Sciatic nerve (tissue), 2 donors: ENCODE measurements around the gene KLC3. TPM values are rescaled to one million over a fixed set of nuclear protein-coding genes. Genes with fewer than 3 reads are reported as not detected.
"Not testable (repeated sequence)": the region's sequence is repeated elsewhere in the genome, so short reads cannot be mapped to it uniquely, and the experiment has no call there.

ENCODE experiments used
- ATAC-seq: fragments of 200-7000 bp; cut with Tn5 transposase; one replicate; pipeline ENCODE4 v1.9.1; 2020; ENCODE audit warnings: mild to moderate bottlenecking, moderate library complexity
- DNase-seq: peaks from one replicate; pipeline ENCODE4 v3.0.0-alpha.2; 2020; ENCODE audit warnings: low spot score
- intact Hi-C: fragments of 100-400 bp; cut with DNase I; formaldehyde crosslinking; loops from one replicate; pipeline ENCODE4 v1.14.2; 2022
- total RNA-seq: library from RNA; stranded (reverse); fragmentation: NEBNext Ultra II Directional; extraction: Animal tissue kit (Norgen Biotek cat#: 25700); gene quantifications from one replicate; pipeline ENCODE4 v1.2.1, GENCODE V29; 2021
- donor health status: DM: no; HTN: no; CAD: no.
- donor health status: DM: no; HTN: no; CAD: no.

Gene KLC3
- total RNA-seq, 1 donor from 2014 or later = not detected

- DNase-seq, ATAC-seq, intact Hi-C loops: not testable (repeated sequence)
Observed at GRCh38 chr19:45312285-45312684, 28.3 kb upstream of the KLC3 start.

DNA sequence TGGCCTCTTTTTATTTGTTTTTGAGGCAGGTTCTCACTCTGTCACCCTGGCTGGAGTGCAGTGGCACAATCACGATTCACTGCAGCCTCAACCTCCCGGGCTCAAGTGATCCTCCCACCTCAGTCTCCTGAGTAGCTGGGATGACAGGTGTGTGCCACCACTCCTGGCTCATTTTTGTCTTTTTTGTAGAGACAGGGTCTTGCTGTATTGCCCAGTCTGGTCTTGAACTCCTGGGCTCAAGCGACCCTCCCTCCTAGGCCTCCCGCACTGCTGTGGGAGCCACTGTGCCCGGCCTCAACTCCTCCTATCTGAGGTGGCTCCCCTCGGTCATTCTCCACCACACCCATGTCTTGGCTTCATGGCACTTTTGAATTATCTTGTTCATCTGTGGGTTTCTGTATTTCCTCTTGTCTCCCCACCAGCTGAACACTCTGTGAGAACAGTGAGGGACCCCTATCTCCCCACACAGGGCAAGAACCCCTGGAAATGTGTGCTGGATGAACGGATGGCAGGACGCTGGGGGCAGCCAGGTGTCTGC, 25.8 kb upstream of the KLC3 start:
- no peak for DNase-seq
- no peak for ATAC-seq
- intact Hi-C loops = no loop called here

- intact Hi-C loops = no loop called here
- DNase-seq = no peak
- ATAC-seq = no peak
Observed at GRCh38 chr19:45315304-45315703, 25.2 kb upstream of the KLC3 start.

- DNase-seq = no peak
- intact Hi-C loops = no loop called here
- no peak for ATAC-seq
Observed at GRCh38 chr19:45320997-45321775, 19.4 kb upstream of the KLC3 start.

DNA sequence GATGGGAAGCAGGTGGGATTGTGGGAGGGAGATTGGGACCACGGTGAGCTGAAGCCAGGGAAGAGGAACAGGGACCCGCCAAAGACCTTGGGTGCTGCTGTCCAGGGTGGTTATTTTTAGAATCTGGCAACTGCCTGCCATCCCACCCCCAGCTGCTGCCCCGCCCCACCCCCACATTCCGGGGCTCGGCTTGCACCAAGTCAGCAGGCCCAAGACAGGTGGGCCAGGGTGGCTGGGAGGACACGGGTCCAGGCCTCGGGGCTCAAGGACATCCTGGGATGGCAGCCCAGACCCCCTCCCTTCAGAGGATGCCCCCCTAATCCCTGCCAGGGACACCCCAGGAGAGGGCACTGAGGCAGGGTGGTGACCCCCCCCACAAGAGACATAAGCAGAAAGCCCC, 18.7 kb upstream of the KLC3 start:
- DNase-seq (no peak), ATAC-seq (no peak)
- intact Hi-C loops = no loop called here

- ATAC-seq = no peak
- intact Hi-C loops = no loop called here
- no peak for DNase-seq
Observed at GRCh38 chr19:45322311-45322710, 18.2 kb upstream of the KLC3 start.

DNA sequence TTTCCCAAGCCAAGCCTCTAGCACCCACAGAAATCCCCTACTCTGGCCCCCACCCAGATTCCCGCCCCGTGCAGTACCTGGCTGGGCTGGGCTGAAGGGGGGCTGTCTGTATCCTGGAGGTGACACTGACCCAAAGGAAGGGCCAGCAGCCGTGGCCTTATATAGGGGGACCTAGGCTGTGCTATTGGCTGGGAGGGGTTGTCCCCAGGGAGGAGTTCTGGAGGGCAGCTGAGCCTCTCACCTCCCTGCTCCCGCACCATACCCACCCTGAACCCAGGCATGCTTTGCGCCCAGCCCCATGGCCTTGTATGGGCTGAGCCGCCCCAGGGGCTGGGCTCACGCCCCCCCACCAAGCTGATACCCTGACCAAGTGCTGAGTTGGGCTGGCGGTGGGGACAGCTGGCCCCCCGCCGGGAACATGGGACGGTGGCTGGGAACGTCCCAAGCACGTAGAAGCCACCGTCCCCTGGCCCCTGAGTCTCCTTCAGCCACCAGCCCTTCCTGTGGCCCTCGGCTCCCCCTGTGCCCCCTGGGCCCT, 17.7 kb upstream of the KLC3 start, which contains the start of gene CKM:
Gene CKM (minus strand): TSS at position 132 of the 538 bp plus-strand sequence. CDS start 3,162 bp downstream, outside the sequence.
- no peak for DNase-seq

DNA sequence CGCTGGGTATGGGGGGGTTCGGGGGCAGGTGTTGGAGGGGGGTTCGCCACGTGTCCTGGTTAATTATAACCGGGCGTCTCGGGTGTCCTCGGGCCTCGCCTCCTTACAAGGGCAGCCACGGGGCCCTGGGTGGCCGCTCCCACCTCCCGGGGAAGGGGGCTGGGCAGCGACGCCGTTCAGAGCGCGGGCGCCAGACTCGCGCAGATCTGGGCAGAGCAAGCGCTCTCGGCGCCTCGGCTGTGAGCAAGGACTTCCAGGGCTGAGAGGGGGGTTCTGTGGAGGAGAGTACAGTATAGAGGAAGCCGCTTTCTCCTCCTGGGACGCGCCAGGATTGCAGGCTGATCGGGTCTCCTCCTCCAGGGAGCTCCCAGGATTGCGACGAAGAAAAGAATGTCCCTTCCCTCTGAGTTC, 16.9 kb upstream of the KLC3 start:
- ATAC-seq = no peak
- no peak for DNase-seq
- intact Hi-C loops = no loop called here

More for the DNA sequence above, 17.7 kb upstream of the KLC3 start, which contains the start of gene CKM:
- intact Hi-C loops = no loop called here
- peak; percentile 21 for ATAC-seq

- intact Hi-C loops = no loop called here
- DNase-seq (no peak), ATAC-seq (no peak)
Observed at GRCh38 chr19:45324349-45324907, 16.1 kb upstream of the KLC3 start.

DNA sequence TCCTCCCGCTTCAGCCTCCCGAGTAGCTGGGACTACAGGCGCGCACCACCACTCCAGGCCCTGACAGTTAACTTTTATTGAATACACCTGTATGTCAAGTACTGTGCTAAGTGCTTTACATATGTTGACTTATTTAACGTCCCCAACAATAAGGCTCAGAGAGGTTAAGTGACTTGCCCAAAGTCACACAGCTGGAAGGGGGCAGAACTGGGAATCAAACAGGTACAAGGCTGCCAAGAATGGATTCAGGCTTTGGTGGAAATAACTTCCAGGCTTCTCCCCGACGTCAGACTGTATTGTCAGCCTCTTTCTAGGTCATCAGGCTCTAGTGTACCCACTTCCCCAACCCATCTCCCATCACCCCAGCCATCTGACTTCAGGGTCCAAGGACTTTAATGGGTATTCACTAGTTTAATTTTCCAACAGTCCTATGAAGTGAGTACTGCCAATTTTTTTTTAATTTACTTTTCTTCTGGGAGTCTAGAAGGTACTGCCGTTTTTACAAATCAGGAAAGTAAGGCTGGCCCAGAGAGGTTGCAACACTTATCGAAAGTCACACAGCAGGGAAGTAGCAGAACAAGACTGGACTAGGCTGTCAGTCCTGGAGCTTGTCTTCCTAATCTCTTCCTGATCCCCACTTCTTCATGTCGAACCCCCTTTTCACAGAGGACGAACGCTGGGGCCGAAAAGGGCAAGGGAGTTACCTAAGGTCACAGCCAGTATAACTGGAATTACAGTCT, 13.0 kb upstream of the KLC3 start:
- ATAC-seq (no peak), DNase-seq (no peak)
- intact Hi-C loops = no loop called here

- DNase-seq (no peak), ATAC-seq (no peak)
- intact Hi-C loops = loop anchor here (10.0 kb wide), 1 partner anchor 147 kb away; no protein-coding TSS in a partner anchor
Observed at GRCh38 chr19:45331411-45331810, 9.1 kb upstream of the KLC3 start.

- intact Hi-C loops = loop anchor here (10.0 kb wide), 1 partner anchor 149 kb away; no protein-coding TSS in a partner anchor
- ATAC-seq (no peak), DNase-seq (no peak)
Observed at GRCh38 chr19:45333609-45334303, 6.8 kb upstream of the KLC3 start.

DNA sequence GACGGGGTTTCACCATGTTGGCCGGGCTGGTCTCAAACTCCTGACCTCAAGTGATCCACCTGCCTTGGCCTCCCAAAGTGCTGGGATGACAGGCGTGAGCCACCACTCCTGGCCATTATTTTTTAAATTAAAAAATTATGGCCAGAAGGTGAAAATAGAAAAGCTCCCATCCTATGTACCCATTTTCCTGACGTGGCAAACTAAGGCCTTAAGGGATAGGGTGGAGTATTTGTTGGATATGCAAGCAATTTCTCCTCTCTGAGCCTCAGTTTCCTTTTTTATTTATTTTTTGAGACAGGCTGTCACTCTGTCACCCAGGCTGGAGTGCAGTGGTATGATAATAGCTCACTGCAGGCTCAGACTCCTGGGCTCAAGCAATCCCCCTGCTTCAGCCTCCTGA, 5.7 kb upstream of the KLC3 start:
- not testable (repeated sequence) for ATAC-seq, DNase-seq
- intact Hi-C loops = loop anchor here (10.0 kb wide), 1 partner anchor 150 kb away; no protein-coding TSS in a partner anchor

DNA sequence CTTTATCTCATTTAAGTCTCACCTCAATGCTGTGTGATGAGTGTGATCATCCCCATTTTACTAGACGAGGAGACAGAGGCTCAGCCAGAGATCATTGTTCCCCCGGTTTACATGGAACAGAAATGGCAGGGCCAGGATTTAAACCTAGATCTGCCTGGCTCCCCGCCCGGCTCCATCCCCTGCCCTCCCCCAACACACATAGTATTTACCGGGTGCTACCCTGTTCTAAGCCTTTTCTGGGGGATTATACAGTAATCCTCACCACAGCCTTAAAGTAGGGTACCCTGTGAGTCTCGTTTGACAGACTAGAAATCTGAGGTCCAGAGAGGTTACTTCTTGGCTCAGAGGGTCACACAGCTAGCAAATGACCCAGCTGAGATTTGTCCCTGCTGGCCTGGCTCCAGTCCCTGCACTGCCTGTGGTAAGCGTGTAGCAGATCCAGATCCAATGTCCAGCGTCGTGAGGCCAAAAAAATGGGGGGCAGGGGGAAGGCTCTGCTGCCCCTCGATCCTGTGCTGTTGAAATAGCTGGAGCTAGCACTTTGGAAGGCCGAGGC, 3.8 kb upstream of the KLC3 start:
- intact Hi-C loops = loop anchor here (10.0 kb wide), 1 partner anchor 152 kb away; no protein-coding TSS in a partner anchor
- ATAC-seq (no peak), DNase-seq (no peak)

DNA sequence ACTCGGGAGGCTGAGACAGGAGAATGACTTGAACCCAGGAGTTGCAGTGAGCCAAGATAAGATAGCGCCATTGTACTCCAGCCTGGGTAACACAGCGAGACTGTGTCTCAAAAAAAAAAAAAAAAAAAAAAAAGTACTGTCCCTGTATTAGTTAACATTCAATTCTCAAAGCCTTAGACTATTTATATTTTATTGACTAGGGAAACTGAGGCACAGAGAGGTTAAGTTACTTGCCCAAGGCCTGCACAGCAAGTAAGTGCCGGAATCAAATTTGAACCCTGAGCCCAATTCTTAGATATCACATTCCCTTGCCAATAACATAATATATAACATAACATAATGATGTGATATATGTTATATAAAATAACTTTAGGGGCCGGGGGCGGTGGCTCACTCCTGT, 921 bp upstream of the KLC3 start:
- intact Hi-C loops = loop anchor here (10.0 kb wide), 1 partner anchor 155 kb away; no protein-coding TSS in a partner anchor
- DNase-seq (no peak), ATAC-seq (no peak)

DNA sequence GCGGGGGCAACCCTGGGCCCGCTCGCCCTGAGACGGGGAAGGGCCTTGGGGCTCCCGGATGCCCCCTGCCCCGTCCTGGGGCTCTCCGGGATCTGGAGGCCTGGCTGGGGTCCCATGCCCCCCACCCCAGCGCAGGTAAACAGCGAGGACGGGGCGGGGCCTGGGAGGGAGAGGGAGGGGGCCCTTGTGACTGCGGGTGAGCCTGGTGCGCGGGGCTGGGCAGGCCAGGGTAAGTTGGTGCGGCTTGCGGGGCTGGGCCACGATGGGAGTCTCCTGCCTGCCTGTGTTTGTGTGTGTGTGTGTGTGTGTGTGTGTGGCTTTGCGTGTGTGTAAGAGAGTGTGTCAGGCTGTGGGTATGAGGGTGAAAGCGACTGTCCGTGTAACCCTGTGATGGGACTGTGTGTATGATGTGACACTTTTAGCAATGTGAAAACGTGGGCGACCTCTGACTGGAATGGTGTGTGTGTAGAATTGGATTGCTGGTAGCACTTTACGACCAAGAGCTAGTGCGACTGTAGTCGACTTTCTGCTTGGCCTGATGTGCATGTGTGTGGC, 426 bp downstream of the KLC3 start:
- ATAC-seq (no peak), DNase-seq (no peak)
- intact Hi-C loops = no loop called here

DNA sequence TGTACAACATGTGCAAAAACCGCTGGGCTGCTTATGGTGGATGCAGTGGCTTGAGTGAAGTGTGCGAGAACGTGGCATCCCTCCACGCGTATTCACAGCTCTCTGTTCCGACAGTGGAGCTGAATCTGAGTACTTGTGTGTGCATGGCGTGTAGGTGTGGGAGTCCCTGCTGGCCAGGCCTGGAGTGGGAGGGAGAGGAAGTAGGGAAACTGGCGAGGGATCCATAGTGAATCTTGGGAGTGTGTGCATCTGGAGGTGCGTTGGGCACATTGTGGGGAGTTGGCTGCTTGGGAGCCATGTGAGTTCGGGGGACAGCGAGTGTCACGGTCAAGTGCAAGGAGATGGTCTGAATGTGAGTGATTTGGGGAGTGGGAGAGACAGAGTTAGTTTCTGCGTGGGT, 2.4 kb downstream of the KLC3 start:
- intact Hi-C loops = no loop called here
- DNase-seq (no peak), ATAC-seq (no peak)
